ENCODE measurements around the gene NTRK2. TPM values are rescaled to one million over a fixed set of nuclear protein-coding genes. Genes with fewer than 3 reads are reported as not detected.

Gene NTRK2
- polyA plus RNA-seq, 1 donor (not counting 4 experiments of a cell fraction or from before 2014, with no cell fraction given), result 0.08 TPM

DNA sequence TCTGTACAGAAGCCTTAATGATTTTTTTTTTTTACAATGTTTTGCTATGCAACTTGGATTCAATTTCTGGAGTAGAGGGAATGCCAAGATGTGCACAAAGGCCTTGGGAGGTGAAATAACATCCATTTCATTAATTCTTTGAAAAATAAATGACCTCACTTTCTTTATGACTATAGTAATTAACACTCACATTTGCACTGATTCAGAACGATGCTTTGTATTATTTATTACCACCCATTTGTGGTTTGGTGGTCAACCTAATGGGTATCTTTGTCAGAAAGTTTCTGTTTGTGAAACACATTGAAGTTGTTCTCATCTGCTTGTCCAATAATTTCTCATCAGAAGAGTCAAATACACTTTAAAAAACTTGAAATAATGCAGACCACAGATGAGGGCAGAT lies 169.3 kb downstream of the NTRK2 start:
- H3K79me2 ChIP-seq (ENCODE audit: control insufficient read depth, insufficient read depth, low read length), result no peaks in the 10 kb centered on the region
- H3K36me3 ChIP-seq (ENCODE audit: control insufficient read depth in 2 of 2, extremely low read depth in 1 of 2, insufficient read depth in 2 of 2, low read length in 2 of 2), result no peaks in the 10 kb centered on the region
- H4K20me1 ChIP-seq (ENCODE audit: control insufficient read depth, extremely low read depth, insufficient read depth, low read length), result no peaks in the 10 kb centered on the region
- peaks cover 18% of the 10 kb centered on the region for H3K4me1 ChIP-seq (ENCODE audit: control insufficient read depth, extremely low read depth, insufficient read depth, low read length)
- H3K9me1 ChIP-seq (ENCODE audit: control insufficient read depth, extremely low read depth, insufficient read depth, low read length), result no peaks in the 10 kb centered on the region
- FAIRE-seq (peak; percentile 23), DNase-seq (ENCODE audit: low read depth, low spot score) (no peak)
- H3K4me3 ChIP-seq (ENCODE audit: control insufficient read depth in 2 of 3, extremely low read depth in 1 of 3, insufficient read depth in 2 of 3, low read depth in 1 of 3, low read length in 3 of 3), result no peak overlapping the region
- no peak overlapping the region for H3K27ac ChIP-seq (ENCODE audit: control insufficient read depth, insufficient read depth, low read length)
- no peak overlapping the region for H3K4me2 ChIP-seq (ENCODE audit: control insufficient read depth, extremely low read depth, insufficient read depth, low read depth, low read length)
- H3K9me3 ChIP-seq (ENCODE audit: control insufficient read depth, low read depth, low read length), result no peaks in the 10 kb centered on the region
- no peak for TF ChIP-seq EZH2 (IDR thresholded peaks at IDR 0.05; ENCODE audit: low read length)
- TF ChIP-seq, protein P1, sequence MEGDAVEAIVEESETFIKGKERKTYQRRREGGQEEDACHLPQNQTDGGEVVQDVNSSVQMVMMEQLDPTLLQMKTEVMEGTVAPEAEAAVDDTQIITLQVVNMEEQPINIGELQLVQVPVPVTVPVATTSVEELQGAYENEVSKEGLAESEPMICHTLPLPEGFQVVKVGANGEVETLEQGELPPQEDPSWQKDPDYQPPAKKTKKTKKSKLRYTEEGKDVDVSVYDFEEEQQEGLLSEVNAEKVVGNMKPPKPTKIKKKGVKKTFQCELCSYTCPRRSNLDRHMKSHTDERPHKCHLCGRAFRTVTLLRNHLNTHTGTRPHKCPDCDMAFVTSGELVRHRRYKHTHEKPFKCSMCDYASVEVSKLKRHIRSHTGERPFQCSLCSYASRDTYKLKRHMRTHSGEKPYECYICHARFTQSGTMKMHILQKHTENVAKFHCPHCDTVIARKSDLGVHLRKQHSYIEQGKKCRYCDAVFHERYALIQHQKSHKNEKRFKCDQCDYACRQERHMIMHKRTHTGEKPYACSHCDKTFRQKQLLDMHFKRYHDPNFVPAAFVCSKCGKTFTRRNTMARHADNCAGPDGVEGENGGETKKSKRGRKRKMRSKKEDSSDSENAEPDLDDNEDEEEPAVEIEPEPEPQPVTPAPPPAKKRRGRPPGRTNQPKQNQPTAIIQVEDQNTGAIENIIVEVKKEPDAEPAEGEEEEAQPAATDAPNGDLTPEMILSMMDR (optimal IDR thresholded peaks at IDR 0.05 in 1 of 3, IDR thresholded peaks at IDR 0.05 in 1 of 3, conservative IDR thresholded peaks at IDR 0.05 in 1 of 3; ENCODE audit: extremely low read depth in 1 of 3, insufficient read depth in 2 of 3, low read length in 3 of 3), result no peak
- no peaks in the 10 kb centered on the region for H3K27me3 ChIP-seq (ENCODE audit: control insufficient read depth, extremely low read depth, insufficient read depth, low read length)
- no peak overlapping the region for H3K9ac ChIP-seq (ENCODE audit: control insufficient read depth, extremely low read depth, insufficient read depth, low read length)
- dilution Hi-C loops (cut with MboI; ENCODE audit: extremely low pct_ligation_motif_present, low sequenced_read_pairs), result no loop called here
- H2AFZ ChIP-seq (ENCODE audit: control insufficient read depth, low read length), result peak overlapping the region; percentile 76

DNA sequence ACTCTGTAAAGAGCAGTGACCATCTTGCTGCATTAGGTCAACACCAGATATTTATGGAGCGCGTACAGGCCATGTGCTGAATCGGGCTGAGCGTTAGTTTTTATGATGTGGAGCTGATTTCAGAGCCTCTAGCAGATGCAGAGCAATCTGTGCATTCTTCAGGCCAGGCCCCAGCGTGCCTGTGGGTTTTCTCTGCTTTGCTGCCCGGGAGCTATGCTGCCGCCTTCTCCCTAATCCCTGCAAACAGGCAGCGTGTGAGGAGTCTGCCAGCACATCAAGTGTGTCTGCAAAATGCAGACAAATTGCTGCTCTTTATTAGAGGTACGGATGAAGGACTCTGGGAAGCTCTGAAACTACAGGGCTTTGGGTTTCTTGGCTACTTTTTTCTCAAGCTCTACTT lies 170.0 kb downstream of the NTRK2 start:
- no peak for DNase-seq (ENCODE audit: low read depth, low spot score)
- dilution Hi-C loops (cut with MboI; ENCODE audit: extremely low pct_ligation_motif_present, low sequenced_read_pairs), result no loop called here

More for the DNA sequence above, 170.0 kb downstream of the NTRK2 start:
- Histone ChIP-seq H3K4me2 (ENCODE audit: control insufficient read depth, extremely low read depth, insufficient read depth, low read depth, low read length) (peak overlapping the region; percentile 66), H3K36me3 (ENCODE audit: control insufficient read depth in 2 of 2, extremely low read depth in 1 of 2, insufficient read depth in 2 of 2, low read length in 2 of 2) (no peaks in the 10 kb centered on the region), H3K27me3 (ENCODE audit: control insufficient read depth, extremely low read depth, insufficient read depth, low read length) (no peaks in the 10 kb centered on the region), H2AFZ (ENCODE audit: control insufficient read depth, low read length) (peak overlapping the region; percentile 76), H3K4me3 (ENCODE audit: control insufficient read depth in 2 of 3, extremely low read depth in 1 of 3, insufficient read depth in 2 of 3, low read depth in 1 of 3, low read length in 3 of 3) (peak overlapping the region in 1 of 3 experiments; percentile 18), H3K79me2 (ENCODE audit: control insufficient read depth, insufficient read depth, low read length) (no peaks in the 10 kb centered on the region), H3K9ac (ENCODE audit: control insufficient read depth, extremely low read depth, insufficient read depth, low read length) (no peak overlapping the region), H4K20me1 (ENCODE audit: control insufficient read depth, extremely low read depth, insufficient read depth, low read length) (no peaks in the 10 kb centered on the region), H3K9me3 (ENCODE audit: control insufficient read depth, low read depth, low read length) (no peaks in the 10 kb centered on the region), H3K27ac (ENCODE audit: control insufficient read depth, insufficient read depth, low read length) (no peak overlapping the region), H3K9me1 (ENCODE audit: control insufficient read depth, extremely low read depth, insufficient read depth, low read length) (no peaks in the 10 kb centered on the region), H3K4me1 (ENCODE audit: control insufficient read depth, extremely low read depth, insufficient read depth, low read length) (peaks cover 18% of the 10 kb centered on the region)
- peak; percentile 89 for FAIRE-seq
- no peak for TF ChIP-seq EZH2 (IDR thresholded peaks at IDR 0.05; ENCODE audit: low read length)
- TF ChIP-seq, protein P1 (optimal IDR thresholded peaks at IDR 0.05 in 1 of 3, IDR thresholded peaks at IDR 0.05 in 1 of 3, conservative IDR thresholded peaks at IDR 0.05 in 1 of 3; ENCODE audit: extremely low read depth in 1 of 3, insufficient read depth in 2 of 3, low read length in 3 of 3), result no peak
